GM18508 (cell line): Measurements from ENCODE around the gene LEMD2.

Experiments
- ATAC-seq: cut with Tn5 transposase; IDR thresholded peaks from one replicate; pipeline ENCODE4 v1.9.1; 2021; ENCODE audit warnings: moderate number of reproducible peaks; ENCODE audit not compliant: insufficient read depth, unreplicated experiment

The LEMD2 gene

GRCh38 chr6:33777398-33778388 is 11.2 kb downstream of the LEMD2 start:
- ATAC-seq = no peak

GRCh38 chr6:33776764-33777163 is 12.2 kb downstream of the LEMD2 start:
- no peak for ATAC-seq

GRCh38 chr6:33776186-33776585 is 12.7 kb downstream of the LEMD2 start:
- ATAC-seq = no peak

- no peak for ATAC-seq
Observed at GRCh38 chr6:33774774-33775173, 14.2 kb downstream of the LEMD2 start.

- no peak for ATAC-seq
Observed at GRCh38 chr6:33772902-33773472, 15.9 kb downstream of the LEMD2 start.

GRCh38 chr6:33772082-33772830 is 16.7 kb downstream of the LEMD2 start:
- ATAC-seq = no peak

GRCh38 chr6:33771146-33772081 is 17.5 kb downstream of the LEMD2 start:
- ATAC-seq = no peak

- ATAC-seq = no peak
Observed at GRCh38 chr6:33770833-33771145, 18.1 kb downstream of the LEMD2 start.

- no peak for ATAC-seq
Observed at GRCh38 chr6:33770124-33770832, 18.7 kb downstream of the LEMD2 start.

- ATAC-seq = no peak
Observed at GRCh38 chr6:33769248-33769821, 19.6 kb downstream of the LEMD2 start.

GRCh38 chr6:33768644-33769120 is 20.2 kb downstream of the LEMD2 start:
- ATAC-seq = no peak

GRCh38 chr6:33766921-33767907 is 21.7 kb downstream of the LEMD2 start:
- no peak for ATAC-seq

- ATAC-seq = no peak
Observed at GRCh38 chr6:33765368-33765767, 23.6 kb downstream of the LEMD2 start.

- no peak for ATAC-seq
Observed at GRCh38 chr6:33764036-33764435, 24.9 kb downstream of the LEMD2 start.

GRCh38 chr6:33763483-33763882 is 25.4 kb downstream of the LEMD2 start:
- no peak for ATAC-seq

- no peak for ATAC-seq
Observed at GRCh38 chr6:33762713-33763112, 26.2 kb downstream of the LEMD2 start.

GRCh38 chr6:33761922-33762629 is 26.9 kb downstream of the LEMD2 start:
- ATAC-seq = no peak
